Heart left ventricle (tissue), 13 donors: Measurements from ENCODE around the gene WNT6.

ENCODE experiments used
- POLR2A ChIP-seq, 2 donors: fragments of 450-650 bp; IDR thresholded peaks; one replicate each; pipeline ENCODE4 v1.6.1; 2017; ENCODE audit warnings: antibody characterized with exemption in 2 of 2, mild to moderate bottlenecking in 2 of 2, moderate library complexity in 2 of 2
- TF ChIP-seq, protein P1 (sequence below), 12 donors: fragments of 200-600 bp; sonication (generic) in 4 of 12; IDR thresholded peaks; one replicate each; pipeline versions ENCODE4 v1.5.0 to v1.8.0; 2018 to 2022; ENCODE audit warnings: antibody characterized with exemption in 12 of 12, mild to moderate bottlenecking in 5 of 12
- donor health status: ischemic (EF 13 %, LVEDD 7.1; RV severe dilation, severe dysfunction).
- donor health status: DM: no; HTN: yes; CAD: no.
- donor health status: DM: no; HTN: no; CAD: no.
- donor health status: ischemic (EF 25% LVEDD 6.9; RV normal size, moderate dysfunction).
- donor health status: ischemic (EF 25% LVEDD 5.7; RV mildly dilated, moderate dysfunction).
- donor health status: ischemic (EF 35%, LVEDD 5.7; RV mildly dilated, moderate dysfunction).
- donor health status: nonischemic (EF 11% LVEDD 7.7; RV severe dilation, severe dysfunction).
- donor health status: DM: yes; HTN: yes; CAD: no.
- donor health status: PGD.
- donor health status: ischemic (EF 29% LVEDD 5.4; RV normal size, mild dysfunction).
- donor health status: nonischemic (EF 23%, LVEDD 6.1; RV moderate dilation, normal function).

DNA sequence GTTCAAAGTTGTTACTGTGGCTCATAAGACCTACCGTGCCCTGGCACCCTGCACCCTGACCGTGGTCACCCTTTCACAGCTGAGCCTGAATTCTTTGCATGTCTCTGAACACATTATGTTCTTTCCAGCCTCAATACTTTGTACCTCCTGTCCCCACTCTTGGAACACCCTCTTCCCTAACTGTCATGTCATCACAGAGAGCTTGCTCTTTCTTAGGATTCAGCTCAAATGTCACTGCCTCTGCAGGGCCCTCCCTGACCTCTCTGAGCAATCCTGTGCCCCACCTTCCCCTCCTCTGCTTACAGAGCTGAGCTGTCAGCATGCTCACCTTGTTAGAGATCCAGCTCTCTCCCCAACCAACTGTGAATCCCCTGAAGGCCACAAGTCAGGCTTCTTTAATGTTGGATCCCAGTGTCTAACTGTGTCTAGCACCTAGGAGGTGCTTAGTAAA, 43.0 kb upstream of the WNT6 start:
- TF ChIP-seq, protein P1, sequence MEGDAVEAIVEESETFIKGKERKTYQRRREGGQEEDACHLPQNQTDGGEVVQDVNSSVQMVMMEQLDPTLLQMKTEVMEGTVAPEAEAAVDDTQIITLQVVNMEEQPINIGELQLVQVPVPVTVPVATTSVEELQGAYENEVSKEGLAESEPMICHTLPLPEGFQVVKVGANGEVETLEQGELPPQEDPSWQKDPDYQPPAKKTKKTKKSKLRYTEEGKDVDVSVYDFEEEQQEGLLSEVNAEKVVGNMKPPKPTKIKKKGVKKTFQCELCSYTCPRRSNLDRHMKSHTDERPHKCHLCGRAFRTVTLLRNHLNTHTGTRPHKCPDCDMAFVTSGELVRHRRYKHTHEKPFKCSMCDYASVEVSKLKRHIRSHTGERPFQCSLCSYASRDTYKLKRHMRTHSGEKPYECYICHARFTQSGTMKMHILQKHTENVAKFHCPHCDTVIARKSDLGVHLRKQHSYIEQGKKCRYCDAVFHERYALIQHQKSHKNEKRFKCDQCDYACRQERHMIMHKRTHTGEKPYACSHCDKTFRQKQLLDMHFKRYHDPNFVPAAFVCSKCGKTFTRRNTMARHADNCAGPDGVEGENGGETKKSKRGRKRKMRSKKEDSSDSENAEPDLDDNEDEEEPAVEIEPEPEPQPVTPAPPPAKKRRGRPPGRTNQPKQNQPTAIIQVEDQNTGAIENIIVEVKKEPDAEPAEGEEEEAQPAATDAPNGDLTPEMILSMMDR (IDR thresholded peaks at IDR 0.05), result no peak
- TF ChIP-seq POLR2A (IDR thresholded peaks at IDR 0.05), result no peak
